KOPT-K1 (cell line): Measurements from ENCODE around the gene OR2F2.

Source experiments
- H3K27ac ChIP-seq: fragments of 200-600 bp; sonication (generic); 2 replicates; pipeline ENCODE4 v1.5.1; 2016; ENCODE audit warnings: antibody characterized with exemption, mild to moderate bottlenecking, low read depth, low read length; ENCODE audit not compliant: poor library complexity, severe bottlenecking
- H3K36me3 ChIP-seq: fragments of 200-600 bp; sonication (generic); 2 replicates; pipeline ENCODE4 v1.5.1; 2017; ENCODE audit warnings: antibody characterized with exemption, mild to moderate bottlenecking, low read length, moderate library complexity; ENCODE audit not compliant: insufficient read depth
- H3K9me3 ChIP-seq: fragments of 200-600 bp; sonication (generic); 2 replicates; pipeline ENCODE4 v1.5.1; 2017; ENCODE audit warnings: antibody characterized with exemption, low read length, mild to moderate bottlenecking; ENCODE audit not compliant: insufficient read depth, poor library complexity, severe bottlenecking

The OR2F2 gene

DNA sequence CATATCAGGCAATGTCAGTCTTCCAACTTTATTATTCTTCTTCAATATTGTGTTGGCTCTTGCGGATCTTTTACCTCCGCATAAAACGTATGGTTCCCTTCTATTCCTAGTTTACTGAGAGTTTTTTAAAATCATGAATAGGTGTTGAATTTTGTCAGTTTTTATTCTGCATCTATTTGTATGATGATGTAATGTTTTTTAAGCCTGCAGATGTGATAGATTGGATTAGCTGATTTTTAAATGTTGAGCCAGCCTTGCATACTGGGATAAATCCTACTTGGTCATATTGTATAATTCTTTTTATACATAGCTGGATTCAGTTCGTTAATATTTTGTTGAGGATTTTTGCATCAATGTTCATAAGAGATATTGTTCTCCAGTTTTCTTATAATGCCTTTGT lies 10.4 kb downstream of the OR2F2 start:
- Histone ChIP-seq H3K36me3 (no peaks in the 10 kb centered on the region), H3K9me3 (no peaks in the 10 kb centered on the region), H3K27ac (no peak overlapping the region)

GRCh38 chr7:143947111-143947510 lies 12.1 kb downstream of the OR2F2 start:
- Histone ChIP-seq H3K9me3 (no peaks in the 10 kb centered on the region), H3K27ac (no peak overlapping the region), H3K36me3 (no peaks in the 10 kb centered on the region)

GRCh38 chr7:143948733-143949132 lies 13.7 kb downstream of the OR2F2 start:
- Histone ChIP-seq H3K27ac (no peak overlapping the region), H3K9me3 (no peaks in the 10 kb centered on the region), H3K36me3 (no peaks in the 10 kb centered on the region)

GRCh38 chr7:143953421-143953820 lies 18.4 kb downstream of the OR2F2 start:
- no peaks in the 10 kb centered on the region for H3K36me3 ChIP-seq
- no peak overlapping the region for H3K27ac ChIP-seq
- no peaks in the 10 kb centered on the region for H3K9me3 ChIP-seq

- no peak overlapping the region for H3K27ac ChIP-seq
- no peaks in the 10 kb centered on the region for H3K9me3 ChIP-seq
- H3K36me3 ChIP-seq = no peaks in the 10 kb centered on the region
These were observed 19.1 kb downstream of the OR2F2 start for GRCh38 chr7:143954135-143954534.

DNA sequence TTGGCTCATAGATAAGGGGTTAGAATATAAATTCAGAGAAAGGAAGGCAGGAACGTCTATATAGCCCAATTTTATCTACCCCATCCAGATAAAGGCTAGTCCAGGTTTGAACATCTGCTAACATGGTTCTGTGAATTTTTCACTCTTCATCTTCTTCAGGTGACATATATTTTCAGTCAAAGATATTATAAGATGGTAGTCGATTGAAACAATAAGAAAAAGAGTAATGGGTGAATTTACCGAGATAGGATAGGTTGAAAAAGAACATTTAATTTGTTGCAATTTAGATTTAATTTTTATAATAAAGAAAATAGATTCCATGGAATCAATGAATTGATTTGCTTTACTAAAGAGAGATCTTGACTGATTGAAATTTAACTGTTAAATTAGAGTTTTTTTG lies 19.5 kb downstream of the OR2F2 start, which contains the start of gene OR2F1:
Gene OR2F1, plus strand, starts transcription at position 301 of the 400 bp plus-strand sequence. CDS start 5,127 bp downstream, outside the sequence.
- Histone ChIP-seq H3K9me3 (no peaks in the 10 kb centered on the region), H3K36me3 (no peaks in the 10 kb centered on the region), H3K27ac (no peak within 1 kb of the TSS)

DNA sequence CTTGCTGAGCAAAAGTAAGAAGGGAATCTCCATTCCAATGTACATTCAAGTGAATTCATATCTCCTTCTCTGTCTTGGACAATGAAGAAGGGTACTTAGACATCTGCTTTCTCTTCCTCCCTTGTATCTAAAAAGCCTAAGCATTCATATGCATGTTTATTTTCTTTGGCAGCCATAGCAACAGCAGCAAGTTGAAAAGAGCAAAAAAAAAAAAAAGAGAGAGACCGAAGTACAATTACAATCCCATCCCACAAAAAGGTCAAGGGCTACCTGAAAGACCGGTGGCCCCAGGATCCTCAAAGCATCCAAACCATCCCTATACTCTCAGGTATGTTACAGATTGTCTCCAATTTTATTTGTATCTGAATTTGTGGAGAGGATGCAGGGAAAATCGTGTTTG lies 23.7 kb downstream of the OR2F2 start:
- Histone ChIP-seq H3K27ac (no peak overlapping the region), H3K36me3 (no peaks in the 10 kb centered on the region), H3K9me3 (no peaks in the 10 kb centered on the region)

GRCh38 chr7:143960813-143961610 lies 26.0 kb downstream of the OR2F2 start:
- no peaks in the 10 kb centered on the region for H3K9me3 ChIP-seq
- H3K27ac ChIP-seq = no peak overlapping the region
- no peaks in the 10 kb centered on the region for H3K36me3 ChIP-seq

- Histone ChIP-seq H3K36me3 (no peaks in the 10 kb centered on the region), H3K9me3 (no peaks in the 10 kb centered on the region), H3K27ac (no peak overlapping the region)
These were observed 30.2 kb downstream of the OR2F2 start for GRCh38 chr7:143965280-143965679.

- Histone ChIP-seq H3K27ac (no peak overlapping the region), H3K9me3 (no peaks in the 10 kb centered on the region), H3K36me3 (no peaks in the 10 kb centered on the region)
These were observed 32.4 kb downstream of the OR2F2 start for GRCh38 chr7:143967398-143967797.

- Histone ChIP-seq H3K36me3 (no peaks in the 10 kb centered on the region), H3K27ac (no peak overlapping the region), H3K9me3 (no peaks in the 10 kb centered on the region)
These were observed 38.9 kb downstream of the OR2F2 start for GRCh38 chr7:143973870-143974416.

DNA sequence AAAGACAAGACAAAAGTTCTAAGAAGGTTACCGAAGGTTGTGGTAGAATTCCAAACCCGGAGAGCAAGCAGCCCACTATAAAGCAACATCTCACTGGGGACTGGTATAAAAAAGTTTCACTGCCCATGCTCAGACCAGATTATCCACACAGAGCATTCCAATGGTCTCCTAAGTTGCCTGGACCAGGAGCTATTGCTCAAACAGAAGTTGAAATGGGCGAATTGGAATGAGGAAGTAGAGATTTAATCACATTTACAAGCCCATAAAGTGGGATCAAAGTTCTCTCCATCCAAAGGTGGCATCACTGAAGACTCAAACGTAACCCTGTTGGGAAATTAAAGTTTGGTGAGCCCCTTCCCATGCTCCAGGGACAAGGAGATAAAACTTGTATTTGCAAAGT lies 39.4 kb downstream of the OR2F2 start:
- H3K27ac ChIP-seq = no peak overlapping the region
- no peaks in the 10 kb centered on the region for H3K36me3 ChIP-seq

DNA sequence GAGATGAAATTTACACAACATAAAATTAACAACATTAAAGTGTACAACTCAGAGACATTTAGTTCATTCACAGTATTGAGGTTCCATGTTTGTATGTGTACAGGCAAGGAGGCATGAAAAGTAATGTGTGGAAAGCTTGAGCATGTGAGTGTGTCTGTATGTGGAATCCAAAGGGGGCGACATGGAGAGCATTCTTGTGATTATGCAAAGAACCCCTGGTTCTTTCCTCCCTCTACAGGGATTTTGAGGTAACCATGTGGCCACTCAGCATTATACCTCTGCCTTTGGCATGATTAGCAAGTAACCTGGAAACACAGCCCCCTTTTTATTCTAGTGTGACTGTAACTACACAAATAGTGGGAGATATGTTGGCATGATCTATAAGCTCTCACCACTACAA lies 40.6 kb downstream of the OR2F2 start:
- Histone ChIP-seq H3K36me3 (no peaks in the 10 kb centered on the region), H3K27ac (no peak overlapping the region), H3K9me3 (no peaks in the 10 kb centered on the region)

More for the DNA sequence above, 39.4 kb downstream of the OR2F2 start:
- no peaks in the 10 kb centered on the region for H3K9me3 ChIP-seq

- Histone ChIP-seq H3K27ac (no peak overlapping the region), H3K9me3 (no peaks in the 10 kb centered on the region), H3K36me3 (no peaks in the 10 kb centered on the region)
These were observed 43.6 kb downstream of the OR2F2 start for GRCh38 chr7:143978585-143978984.

- Histone ChIP-seq H3K27ac (no peak overlapping the region), H3K9me3 (no peaks in the 10 kb centered on the region), H3K36me3 (no peaks in the 10 kb centered on the region)
These were observed 44.3 kb downstream of the OR2F2 start for GRCh38 chr7:143979359-143979758.

- Histone ChIP-seq H3K36me3 (no peaks in the 10 kb centered on the region), H3K9me3 (no peaks in the 10 kb centered on the region), H3K27ac (no peak overlapping the region)
These were observed 45.0 kb downstream of the OR2F2 start for GRCh38 chr7:143979998-143980397.
